ENCODE measurements around the gene TMTC1.

TMTC1 gene

GRCh38 chr12:29797565-29798355, 14.0 kb upstream of the TMTC1 start:
- H3K36me3 ChIP-seq (ENCODE audit: control insufficient read depth, insufficient read depth, low read length): no peaks in the 10 kb centered on the region
- 88 to 94% methylated on average over 2 of the region's 2 CpGs for WGBS, 2 experiments (ENCODE audit: insufficient coverage in 2 of 2)
- H3K4me3 ChIP-seq (ENCODE audit: extremely low read depth, insufficient read depth, low read length, poor library complexity, severe bottlenecking): no peak overlapping the region
- peaks cover 6% of the 10 kb centered on the region for H3K9me3 ChIP-seq (ENCODE audit: control insufficient read depth, low read length)
- peaks cover 5% of the 10 kb centered on the region for H3K4me1 ChIP-seq (ENCODE audit: control insufficient read depth, insufficient read depth, low read length, poor library complexity, severe bottlenecking)
- peak overlapping the region; percentile 72 for H3K27ac ChIP-seq (ENCODE audit: low read depth, low read length, severe bottlenecking)

GRCh38 chr12:29796823-29797263, 13.1 kb upstream of the TMTC1 start:
- Histone ChIP-seq H3K4me3 (ENCODE audit: extremely low read depth, insufficient read depth, low read length, poor library complexity, severe bottlenecking) (no peak overlapping the region), H3K27ac (ENCODE audit: low read depth, low read length, severe bottlenecking) (peak overlapping the region; percentile 72), H3K36me3 (ENCODE audit: control insufficient read depth, insufficient read depth, low read length) (no peaks in the 10 kb centered on the region), H3K9me3 (ENCODE audit: control insufficient read depth, low read length) (peaks cover 15% of the 10 kb centered on the region), H3K4me1 (ENCODE audit: control insufficient read depth, insufficient read depth, low read length, poor library complexity, severe bottlenecking) (peaks cover 5% of the 10 kb centered on the region)
- WGBS, 2 experiments (ENCODE audit: insufficient coverage in 2 of 2): 10 to 20% methylated on average over 3 of the region's 6 CpGs

- Histone ChIP-seq H3K9me3 (ENCODE audit: control insufficient read depth, low read length) (peaks cover 27% of the 10 kb centered on the region), H3K27ac (ENCODE audit: low read depth, low read length, severe bottlenecking) (no peak overlapping the region), H3K4me1 (ENCODE audit: control insufficient read depth, insufficient read depth, low read length, poor library complexity, severe bottlenecking) (peaks cover 5% of the 10 kb centered on the region), H3K36me3 (ENCODE audit: control insufficient read depth, insufficient read depth, low read length) (no peaks in the 10 kb centered on the region), H3K4me3 (ENCODE audit: extremely low read depth, insufficient read depth, low read length, poor library complexity, severe bottlenecking) (no peak overlapping the region)
- 73 to 80% methylated on average over 1 to 2 of the region's 3 CpGs for WGBS, 2 experiments (ENCODE audit: insufficient coverage in 2 of 2)
Observed at GRCh38 chr12:29795715-29796114, 12.0 kb upstream of the TMTC1 start.

- Histone ChIP-seq H3K9me3 (ENCODE audit: control insufficient read depth, low read length) (peaks cover 27% of the 10 kb centered on the region), H3K27ac (ENCODE audit: low read depth, low read length, severe bottlenecking) (no peak overlapping the region), H3K36me3 (ENCODE audit: control insufficient read depth, insufficient read depth, low read length) (no peaks in the 10 kb centered on the region), H3K4me3 (ENCODE audit: extremely low read depth, insufficient read depth, low read length, poor library complexity, severe bottlenecking) (no peak overlapping the region), H3K4me1 (ENCODE audit: control insufficient read depth, insufficient read depth, low read length, poor library complexity, severe bottlenecking) (peaks cover 5% of the 10 kb centered on the region)
Observed at GRCh38 chr12:29794862-29795261, 11.1 kb upstream of the TMTC1 start.

- H3K9me3 ChIP-seq (ENCODE audit: control insufficient read depth, low read length): peaks cover 27% of the 10 kb centered on the region
- 89 to 96% methylated on average over 6 to 8 of the region's 8 CpGs for WGBS, 2 experiments (ENCODE audit: insufficient coverage in 2 of 2)
- H3K4me3 ChIP-seq (ENCODE audit: extremely low read depth, insufficient read depth, low read length, poor library complexity, severe bottlenecking): no peak overlapping the region
- H3K27ac ChIP-seq (ENCODE audit: low read depth, low read length, severe bottlenecking): no peak overlapping the region
- peaks cover 5% of the 10 kb centered on the region for H3K4me1 ChIP-seq (ENCODE audit: control insufficient read depth, insufficient read depth, low read length, poor library complexity, severe bottlenecking)
- H3K36me3 ChIP-seq (ENCODE audit: control insufficient read depth, insufficient read depth, low read length): no peaks in the 10 kb centered on the region
Observed at GRCh38 chr12:29792853-29793252, 9.1 kb upstream of the TMTC1 start.

- 90 to 94% methylated on average over 8 to 10 of the region's 10 CpGs for WGBS, 2 experiments (ENCODE audit: insufficient coverage in 2 of 2)
- Histone ChIP-seq H3K4me3 (ENCODE audit: extremely low read depth, insufficient read depth, low read length, poor library complexity, severe bottlenecking) (no peak overlapping the region), H3K9me3 (ENCODE audit: control insufficient read depth, low read length) (peaks cover 27% of the 10 kb centered on the region), H3K36me3 (ENCODE audit: control insufficient read depth, insufficient read depth, low read length) (no peaks in the 10 kb centered on the region), H3K27ac (ENCODE audit: low read depth, low read length, severe bottlenecking) (no peak overlapping the region), H3K4me1 (ENCODE audit: control insufficient read depth, insufficient read depth, low read length, poor library complexity, severe bottlenecking) (no peaks in the 10 kb centered on the region)
Observed at GRCh38 chr12:29792132-29792531, 8.4 kb upstream of the TMTC1 start.

GRCh38 chr12:29782871-29783772, 620 bp downstream of the TMTC1 start:
- Histone ChIP-seq H3K27ac (ENCODE audit: low read depth, low read length, severe bottlenecking) (no peak overlapping the region), H3K4me1 (ENCODE audit: control insufficient read depth, insufficient read depth, low read length, poor library complexity, severe bottlenecking) (peaks cover 7% of the 10 kb centered on the region), H3K9me3 (ENCODE audit: control insufficient read depth, low read length) (no peaks in the 10 kb centered on the region), H3K36me3 (ENCODE audit: control insufficient read depth, insufficient read depth, low read length) (no peaks in the 10 kb centered on the region), H3K4me3 (ENCODE audit: extremely low read depth, insufficient read depth, low read length, poor library complexity, severe bottlenecking) (peak overlapping the region; percentile 68)
- 0 to 1% methylated on average over 50 to 60 of the region's 82 CpGs for WGBS, 2 experiments (ENCODE audit: insufficient coverage in 2 of 2)

GRCh38 chr12:29782285-29782870, 1.4 kb downstream of the TMTC1 start:
- H3K4me1 ChIP-seq (ENCODE audit: control insufficient read depth, insufficient read depth, low read length, poor library complexity, severe bottlenecking): peaks cover 7% of the 10 kb centered on the region
- peak overlapping the region; percentile 68 for H3K4me3 ChIP-seq (ENCODE audit: extremely low read depth, insufficient read depth, low read length, poor library complexity, severe bottlenecking)
- H3K9me3 ChIP-seq (ENCODE audit: control insufficient read depth, low read length): no peaks in the 10 kb centered on the region
- H3K36me3 ChIP-seq (ENCODE audit: control insufficient read depth, insufficient read depth, low read length): no peaks in the 10 kb centered on the region
- 1 to 5% methylated on average over 16 of the region's 16 CpGs for WGBS, 2 experiments (ENCODE audit: insufficient coverage in 2 of 2)
- H3K27ac ChIP-seq (ENCODE audit: low read depth, low read length, severe bottlenecking): no peak overlapping the region

- Histone ChIP-seq H3K4me1 (ENCODE audit: control insufficient read depth, insufficient read depth, low read length, poor library complexity, severe bottlenecking) (peaks cover 7% of the 10 kb centered on the region), H3K36me3 (ENCODE audit: control insufficient read depth, insufficient read depth, low read length) (no peaks in the 10 kb centered on the region), H3K27ac (ENCODE audit: low read depth, low read length, severe bottlenecking) (no peak overlapping the region), H3K9me3 (ENCODE audit: control insufficient read depth, low read length) (no peaks in the 10 kb centered on the region), H3K4me3 (ENCODE audit: extremely low read depth, insufficient read depth, low read length, poor library complexity, severe bottlenecking) (peak overlapping the region; percentile 68)
- WGBS, 2 experiments (ENCODE audit: insufficient coverage in 2 of 2): 100% methylated on average over 1 of the region's 2 CpGs; no CpG with 5 or more reads in 1 of the 2 experiments
Observed at GRCh38 chr12:29781705-29782266, 2.0 kb downstream of the TMTC1 start.

- H3K27ac ChIP-seq (ENCODE audit: low read depth, low read length, severe bottlenecking): no peak overlapping the region
- no peak overlapping the region for H3K4me3 ChIP-seq (ENCODE audit: extremely low read depth, insufficient read depth, low read length, poor library complexity, severe bottlenecking)
- peaks cover under 1% of the 10 kb centered on the region for H3K9me3 ChIP-seq (ENCODE audit: control insufficient read depth, low read length)
- no peaks in the 10 kb centered on the region for H3K36me3 ChIP-seq (ENCODE audit: control insufficient read depth, insufficient read depth, low read length)
- H3K4me1 ChIP-seq (ENCODE audit: control insufficient read depth, insufficient read depth, low read length, poor library complexity, severe bottlenecking): peaks cover 7% of the 10 kb centered on the region
Observed at GRCh38 chr12:29781188-29781587, 2.6 kb downstream of the TMTC1 start.

Data from mesodermal cell (in vitro differentiated cells).